GM18517 (cell line): ENCODE results near the gene ZSWIM3.

Source experiments
- ATAC-seq: cut with Tn5 transposase; IDR thresholded peaks from one replicate; pipeline ENCODE4 v1.9.1; 2021; ENCODE audit warnings: mild to moderate bottlenecking, moderate library complexity; ENCODE audit not compliant: unreplicated experiment

Gene ZSWIM3

DNA sequence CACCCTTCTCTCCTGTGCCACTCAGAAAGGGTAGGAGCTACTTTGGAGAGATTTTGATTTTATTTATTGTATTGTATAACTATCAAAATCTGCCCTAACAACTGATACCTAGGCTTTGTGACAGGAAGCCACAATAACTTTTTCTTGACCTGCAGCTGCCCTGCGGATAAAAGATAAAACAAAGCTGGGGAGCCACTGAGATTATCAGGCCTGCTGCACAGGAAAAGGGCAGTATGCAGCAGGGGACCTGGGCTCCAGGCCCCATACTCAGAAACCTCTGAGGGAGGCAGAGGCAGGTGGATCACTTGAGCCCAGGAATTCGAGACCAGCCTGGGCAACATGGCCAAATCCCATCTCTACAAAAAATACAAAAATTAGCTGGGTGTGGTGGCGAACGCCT lies 24.8 kb upstream of the ZSWIM3 start:
- no peak for ATAC-seq

DNA sequence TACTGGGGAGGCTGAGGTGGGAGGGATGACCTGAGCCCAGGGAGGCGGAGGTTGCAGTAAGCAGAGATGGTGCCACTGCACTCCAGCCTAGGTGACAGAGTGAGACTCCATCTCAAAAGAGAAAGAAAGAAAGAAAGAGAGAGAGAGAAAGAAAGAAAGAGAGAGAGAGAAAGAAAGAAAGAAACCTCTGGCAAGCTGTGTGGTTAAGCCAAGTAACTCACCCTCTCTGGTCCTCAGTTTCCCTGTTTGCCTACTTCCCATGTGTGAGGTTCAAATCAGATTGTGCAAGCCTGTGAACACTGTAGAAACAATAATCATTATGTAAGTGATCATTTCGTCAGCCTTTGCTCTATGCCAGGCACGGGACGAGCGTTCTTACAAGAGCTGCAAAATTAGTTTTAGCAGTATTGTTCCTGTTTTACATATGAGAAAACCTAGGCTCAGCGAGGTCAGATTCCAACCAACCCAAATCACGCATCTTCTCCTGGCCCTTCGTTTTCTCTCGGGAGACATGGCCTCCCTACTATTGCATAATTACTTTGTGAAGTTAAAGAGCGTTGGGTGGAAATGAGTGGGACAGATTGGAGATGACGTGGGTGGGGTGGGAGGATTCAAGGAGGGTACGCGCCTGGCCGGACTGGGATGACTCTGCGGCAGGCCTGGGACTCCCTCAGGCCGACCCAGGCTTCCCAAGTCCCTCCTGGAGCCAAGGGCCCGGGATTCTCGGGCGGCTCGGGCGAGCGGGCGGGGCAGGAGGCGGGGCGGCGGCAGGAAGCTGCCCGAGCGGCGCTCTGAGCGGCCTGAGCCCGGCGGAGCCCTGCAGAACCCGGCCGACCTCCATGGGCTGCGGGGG lies 24.2 kb upstream of the ZSWIM3 start, which contains the start of gene SNX21:
TSS of gene SNX21 (plus strand) at position 770 of the 853 bp plus-strand sequence. CDS start 121 bp downstream, outside the sequence.
- no peak for ATAC-seq

- ATAC-seq = no peak
Measured at GRCh38 chr20:45833883-45834796, 23.3 kb upstream of the ZSWIM3 start.

- no peak for ATAC-seq
Measured at GRCh38 chr20:45834797-45835161, 22.6 kb upstream of the ZSWIM3 start.

DNA sequence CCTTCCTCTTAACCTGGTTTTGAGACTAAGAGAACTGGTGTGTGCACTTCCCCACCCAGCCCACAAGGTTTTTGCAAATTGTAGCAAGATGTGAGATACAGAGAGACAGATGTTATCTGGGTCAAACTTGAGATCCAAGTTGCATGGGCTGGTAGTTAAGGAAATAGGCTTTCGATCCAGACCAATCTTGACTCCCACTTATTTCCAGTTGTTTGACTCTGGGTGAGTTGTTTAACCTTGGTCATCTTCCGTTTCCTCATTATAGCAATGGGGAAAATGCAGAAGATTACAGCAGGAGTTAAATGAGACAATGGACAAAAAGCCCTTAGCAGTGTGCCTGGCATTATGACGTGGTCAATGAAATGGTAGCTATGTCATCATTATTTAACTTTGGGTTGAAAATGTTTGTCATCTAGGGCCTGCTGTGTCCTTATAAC lies 22.1 kb upstream of the ZSWIM3 start:
- no peak for ATAC-seq

DNA sequence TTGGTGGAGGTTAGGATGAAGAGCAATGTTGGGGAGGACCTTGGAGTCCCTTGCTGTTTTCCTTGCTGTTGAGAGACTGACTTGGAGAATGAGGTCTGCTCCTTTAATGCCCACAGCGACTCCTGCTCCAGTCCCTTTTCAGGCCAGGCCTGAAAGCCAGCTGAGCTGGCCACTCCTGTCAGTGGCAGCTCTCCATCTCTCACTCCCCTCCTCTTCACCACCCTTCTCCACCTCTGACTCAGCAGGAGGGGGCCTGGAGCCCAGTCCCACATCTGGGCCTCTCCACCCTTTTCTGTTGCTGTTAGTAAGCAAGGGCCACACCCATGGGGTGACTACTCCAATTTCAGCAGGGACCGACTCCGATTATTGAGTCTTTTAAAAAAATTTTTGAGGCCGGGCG lies 21.6 kb upstream of the ZSWIM3 start:
- ATAC-seq = no peak

DNA sequence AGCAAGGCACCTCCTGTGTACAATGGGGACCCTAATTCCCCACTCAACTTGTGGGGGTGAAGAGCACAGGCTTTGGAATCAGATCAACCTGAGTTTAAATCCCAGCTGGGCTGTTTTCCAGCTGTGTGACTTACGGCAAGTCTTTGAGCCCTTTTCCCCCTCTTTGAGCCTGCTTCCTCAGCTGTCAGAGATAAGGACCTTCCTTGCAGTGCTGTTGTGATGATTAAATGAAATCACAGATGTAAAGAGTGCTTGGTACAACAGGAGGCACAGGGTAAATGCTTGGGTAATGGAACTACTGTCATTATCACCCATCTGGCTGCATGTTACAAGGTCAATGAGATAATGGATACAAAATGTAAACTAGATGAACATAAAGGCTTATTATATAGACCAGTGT lies 20.6 kb upstream of the ZSWIM3 start:
- no peak for ATAC-seq

DNA sequence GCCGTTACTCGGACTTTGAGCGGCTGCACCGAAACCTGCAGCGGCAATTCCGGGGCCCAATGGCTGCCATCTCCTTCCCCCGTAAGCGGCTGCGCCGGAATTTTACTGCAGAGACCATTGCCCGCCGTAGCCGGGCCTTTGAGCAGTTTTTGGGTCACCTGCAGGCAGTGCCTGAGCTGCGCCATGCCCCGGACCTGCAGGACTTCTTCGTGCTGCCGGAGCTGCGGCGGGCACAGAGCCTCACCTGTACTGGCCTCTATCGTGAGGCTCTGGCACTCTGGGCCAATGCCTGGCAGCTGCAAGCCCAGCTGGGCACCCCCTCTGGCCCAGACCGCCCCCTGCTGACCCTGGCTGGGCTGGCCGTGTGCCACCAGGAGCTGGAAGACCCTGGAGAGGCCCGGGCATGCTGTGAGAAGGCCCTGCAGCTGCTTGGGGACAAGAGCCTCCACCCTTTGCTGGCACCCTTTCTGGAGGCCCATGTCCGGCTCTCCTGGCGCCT lies 16.7 kb upstream of the ZSWIM3 start:
- ATAC-seq = no peak

GRCh38 chr20:45841407-45842129 lies 15.8 kb upstream of the ZSWIM3 start:
- ATAC-seq = no peak

GRCh38 chr20:45842169-45842812 lies 15.1 kb upstream of the ZSWIM3 start:
- no peak for ATAC-seq

- ATAC-seq = no peak
Measured at GRCh38 chr20:45843506-45843905, 13.9 kb upstream of the ZSWIM3 start.

- ATAC-seq = no peak
Measured at GRCh38 chr20:45845452-45845851, 12.0 kb upstream of the ZSWIM3 start.

DNA sequence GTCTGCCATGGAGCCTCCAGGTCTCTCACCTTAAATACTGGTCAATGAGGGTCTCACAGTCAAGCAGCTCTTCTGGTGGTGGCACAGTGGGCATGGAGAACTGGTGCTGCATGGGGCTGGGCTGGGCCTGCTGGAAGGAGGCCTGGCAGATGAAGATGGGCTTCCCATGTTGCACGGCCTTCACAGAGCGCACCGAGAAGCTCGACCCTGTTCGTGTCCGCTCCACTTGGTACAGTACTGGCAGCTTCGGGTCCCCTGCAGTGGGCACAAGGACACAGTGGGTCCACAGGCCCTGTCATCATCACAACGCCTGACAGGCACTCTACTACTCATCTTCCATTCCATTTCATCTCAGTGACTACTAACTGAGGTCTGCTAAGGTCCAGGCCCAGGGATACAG lies 9.0 kb upstream of the ZSWIM3 start:
- ATAC-seq = no peak

DNA sequence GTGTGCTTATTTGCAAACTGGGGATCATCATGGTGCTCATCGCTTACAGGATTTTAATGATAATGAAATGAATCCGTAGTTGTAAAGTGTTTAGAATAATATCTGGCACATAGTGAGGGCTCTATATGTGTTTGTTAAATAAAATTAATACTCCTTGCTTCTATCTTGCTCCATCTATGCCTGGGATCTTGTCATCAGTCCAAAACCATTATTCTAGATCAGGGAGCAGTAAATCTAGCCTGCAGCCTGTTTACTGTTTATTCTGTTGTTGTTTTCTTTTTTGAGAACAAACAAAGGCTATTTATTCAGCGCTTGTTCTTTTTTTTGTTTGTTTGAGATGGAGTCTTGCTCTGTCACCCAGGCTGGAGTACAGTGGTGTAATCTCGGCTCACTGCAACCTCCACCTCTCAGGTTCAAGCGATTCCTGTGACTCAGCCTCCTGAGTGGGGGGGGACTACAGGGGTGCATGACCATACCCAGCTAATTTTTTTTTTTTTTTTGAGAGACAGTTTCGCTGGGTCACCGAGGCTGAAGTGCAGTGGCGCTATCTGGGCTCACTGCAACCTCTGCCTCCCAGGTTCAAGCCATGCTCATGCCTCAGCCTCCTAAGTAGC lies 8.3 kb upstream of the ZSWIM3 start:
- ATAC-seq = no peak

DNA sequence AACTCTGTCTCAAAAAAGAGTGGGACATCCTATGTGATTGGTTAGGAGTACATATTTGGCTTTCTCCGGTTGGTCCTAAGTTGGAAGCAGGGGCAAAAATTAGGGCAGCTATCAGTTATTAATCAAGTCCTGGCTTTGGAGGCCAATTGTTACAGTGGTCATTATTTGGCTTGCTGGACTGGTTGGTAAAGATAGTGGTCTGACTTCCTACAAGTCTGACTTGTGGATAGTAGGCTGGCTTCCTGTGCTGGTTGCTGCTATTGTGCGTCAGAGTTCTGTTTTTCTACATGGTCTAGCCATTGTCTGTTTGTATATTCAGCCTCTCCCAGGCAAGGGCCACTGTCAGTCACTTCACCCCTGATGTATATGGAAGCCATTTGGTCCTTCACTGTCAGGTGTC lies 7.2 kb upstream of the ZSWIM3 start:
- no peak for ATAC-seq

GRCh38 chr20:45850926-45851325 lies 6.5 kb upstream of the ZSWIM3 start:
- no peak for ATAC-seq

DNA sequence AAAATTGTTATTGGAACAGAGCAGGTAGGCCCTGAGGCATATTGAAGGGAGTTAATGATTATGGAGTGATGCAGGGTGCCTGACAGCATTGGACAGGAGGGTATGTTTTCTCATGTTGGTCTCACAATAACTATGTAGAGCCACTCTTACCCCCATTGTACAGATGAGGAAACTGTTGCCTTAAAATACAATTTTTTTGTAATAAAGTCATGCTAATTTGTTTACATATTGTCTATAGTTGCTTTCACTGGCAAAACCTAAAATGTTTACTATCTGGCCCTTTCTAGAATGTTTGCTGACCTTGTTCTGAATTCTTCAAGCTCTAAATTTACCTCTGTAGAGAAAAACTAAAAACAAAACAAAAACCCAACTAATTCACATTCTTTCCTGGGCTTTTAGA lies 5.9 kb upstream of the ZSWIM3 start:
- no peak for ATAC-seq

DNA sequence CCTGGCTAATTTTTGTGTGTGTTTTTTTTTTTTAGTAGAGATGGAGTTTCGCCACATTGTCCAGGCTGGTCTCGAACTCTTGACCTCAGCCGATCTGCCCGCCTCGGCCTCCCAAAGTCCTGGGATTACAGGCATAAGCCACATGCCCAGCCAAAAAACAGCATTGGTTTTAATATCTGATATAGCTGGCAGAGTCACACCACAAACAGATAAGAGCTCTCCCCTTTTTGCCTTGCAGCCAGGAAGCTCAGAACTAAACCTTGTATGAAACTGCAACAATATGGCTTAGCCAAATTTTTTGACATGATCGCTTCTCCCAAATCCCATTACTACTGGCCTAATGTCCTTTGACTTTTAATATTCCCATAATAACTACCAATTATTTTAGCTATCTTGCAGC lies 5.1 kb upstream of the ZSWIM3 start:
- ATAC-seq = no peak

GRCh38 chr20:45853484-45853883 lies 3.9 kb upstream of the ZSWIM3 start:
- no peak for ATAC-seq

- no peak for ATAC-seq
Measured at GRCh38 chr20:45857882-45858216, 435 bp downstream of the ZSWIM3 start.
